HepG2 (cell line): ENCODE results near the gene FGF19. TPM values are rescaled to one million over a fixed set of nuclear protein-coding genes. Genes with fewer than 3 reads are reported as not detected.

Experiments used
- DMTF1 ChIP-seq: sonication (generic); formaldehyde crosslinking; IDR thresholded peaks from 2 replicates; pipeline ENCODE4 v1.4.0; 2020; ENCODE audit warnings: mild to moderate bottlenecking, missing genetic modification reagents
- HIVEP1 ChIP-seq: sonication (generic); formaldehyde crosslinking; IDR thresholded peaks from 2 replicates; pipeline ENCODE4 v1.4.0; 2020; ENCODE audit warnings: mild to moderate bottlenecking, missing genetic modification reagents
- ONECUT2 ChIP-seq: sonication (generic); formaldehyde crosslinking; IDR thresholded peaks from 2 replicates; pipeline ENCODE4 v1.4.0; 2020; ENCODE audit warnings: missing genetic modification reagents
- PAX8 ChIP-seq: sonication (generic); formaldehyde crosslinking; IDR thresholded peaks from 2 replicates; pipeline ENCODE4 v1.8.0; 2022; ENCODE audit warnings: mild to moderate bottlenecking, missing genetic modification reagents, borderline replicate concordance
- SP1 ChIP-seq, 2 experiments: fragments of 450-650 bp in 1 of 2; sonication (generic) in 1 of 2; formaldehyde crosslinking in 1 of 2; IDR thresholded peaks; 2 replicates each; pipeline versions ENCODE4 v1.4.0 to v1.6.1; 2016 to 2020; ENCODE audit warnings: missing genetic modification reagents in 1 of 2
- SRSF4 ChIP-seq: fragments of 200-400 bp; formaldehyde crosslinking; IDR thresholded peaks from one replicate; pipeline ENCODE4 v1.6.1; 2018; ENCODE audit warnings: mild to moderate bottlenecking, low read depth, low read length, moderate library complexity; ENCODE audit not compliant: poor library complexity, severe bottlenecking
- TP53 ChIP-seq: sonication (generic); formaldehyde crosslinking; conservative IDR thresholded peaks from 2 replicates; pipeline ENCODE4 v1.4.0; 2020; ENCODE audit warnings: missing genetic modification reagents
- ZNF280B ChIP-seq: sonication (generic); formaldehyde crosslinking; IDR thresholded peaks from 2 replicates; pipeline ENCODE4 v1.5.0; 2020; ENCODE audit warnings: missing genetic modification reagents, mild to moderate bottlenecking, borderline replicate concordance
- ZNF3 ChIP-seq: IDR thresholded peaks from 2 replicates; pipeline ENCODE4 v1.7.0; 2017; ENCODE audit warnings: inconsistent platforms
- ZNF691 ChIP-seq: sonication (generic); formaldehyde crosslinking; IDR thresholded peaks from 2 replicates; pipeline ENCODE4 v1.4.0; 2020; ENCODE audit warnings: missing genetic modification reagents, low read depth, mild to moderate bottlenecking, borderline replicate concordance
- ZNF749 ChIP-seq: sonication (generic); formaldehyde crosslinking; IDR thresholded peaks from 2 replicates; pipeline ENCODE4 v1.8.0; 2022; ENCODE audit warnings: mild to moderate bottlenecking, missing genetic modification reagents, moderate library complexity, borderline replicate concordance
- ZUFSP ChIP-seq: sonication (generic); formaldehyde crosslinking; IDR thresholded peaks from 2 replicates; pipeline ENCODE4 v1.9.0; 2021; ENCODE audit warnings: missing genetic modification reagents, mild to moderate bottlenecking, borderline replicate concordance
- polyA plus RNA-seq, 8 experiments: library from polyadenylated mRNA; depleted of rRNA in 3 of 8; stranded (reverse) in 7 of 8; unstranded in 1 of 8; fragments of >200 nt; fragmentation: Illumina TruSeq in 4 of 8; extraction: Trizol in 4 of 8; gene quantifications; 2 replicates each; pipeline versions ENCODE4 v1.2.1 to v1.2.3, GENCODE V29; 2011 to 2016; ENCODE audit warnings: low read depth in 4 of 8, missing spikeins in 1 of 8, mixed read lengths in 1 of 8; ENCODE audit not compliant: insufficient read depth in 1 of 8
- total RNA-seq, 5 experiments: library from RNA; depleted of rRNA; stranded (reverse); fragments of >200 nt; fragmentation: Illumina TruSeq; extraction: Trizol; gene quantifications; 2 replicates each; pipeline ENCODE4 v1.2.3, GENCODE V29; 2016; ENCODE audit warnings: low read depth in 1 of 5
- TF ChIP-seq, protein P1 (sequence below): sonication (generic); formaldehyde crosslinking; IDR thresholded peaks from 2 replicates; pipeline ENCODE4 v1.5.0; 2020; ENCODE audit warnings: mild to moderate bottlenecking, missing genetic modification reagents, borderline replicate concordance
- TF ChIP-seq, protein P2 (sequence below): sonication (generic); formaldehyde crosslinking; IDR thresholded peaks from 2 replicates; pipeline ENCODE4 v1.4.0; 2020; ENCODE audit warnings: mild to moderate bottlenecking, low read depth, missing genetic modification reagents

The FGF19 gene
- total and polyA plus RNA-seq, 2 of the 13 experiments (the other 11 are each of a cell fraction or from before 2014, with no cell fraction given) = 0.07 TPM; not detected in 1

DNA sequence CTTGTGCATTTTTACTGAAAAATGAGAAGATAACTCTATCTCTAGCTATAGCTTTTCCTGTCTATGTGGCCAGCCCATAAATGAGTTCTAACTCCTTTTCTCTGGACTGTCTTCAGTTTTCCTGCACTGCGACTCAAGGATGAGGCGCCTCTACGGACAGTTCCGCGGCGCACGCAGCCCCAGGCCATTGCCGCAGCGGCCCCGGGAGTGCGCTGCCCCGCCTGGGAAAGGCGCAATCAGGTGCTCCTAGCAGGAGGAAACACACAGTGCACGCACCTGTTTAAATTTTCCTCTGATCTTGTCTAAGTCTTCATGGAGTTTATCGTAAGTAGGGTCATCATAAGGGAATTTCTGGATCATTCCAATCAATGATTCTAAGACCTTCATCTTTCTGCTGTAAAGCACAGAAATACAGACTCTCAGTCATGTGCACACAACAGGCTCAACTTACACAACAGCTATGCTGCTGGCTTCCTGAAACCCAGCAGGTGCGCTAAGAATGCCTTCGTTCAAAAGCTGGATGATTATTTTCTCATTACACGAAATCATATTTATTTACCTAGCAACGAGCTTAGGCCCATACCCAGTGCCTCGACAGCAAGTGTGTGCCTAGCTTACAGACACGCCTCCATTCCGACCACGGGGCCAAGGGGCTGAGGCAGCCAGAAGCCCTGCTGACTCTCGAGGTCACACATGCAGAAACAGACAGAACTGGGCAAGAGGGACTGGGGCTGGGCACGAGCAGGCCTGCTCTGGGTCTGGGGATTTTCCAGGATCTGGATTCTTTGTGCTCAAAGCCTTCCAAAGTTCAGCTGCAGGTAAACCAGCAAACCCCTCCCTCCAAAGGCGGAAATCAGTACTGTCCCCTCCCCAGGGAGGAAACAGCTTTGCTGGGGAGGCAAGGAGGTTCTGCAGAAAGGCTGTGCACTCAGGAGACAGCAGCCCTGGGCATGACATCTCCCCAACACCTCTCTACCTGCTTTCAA lies 35.9 kb downstream of the FGF19 start (continued):
- TF ChIP-seq DMTF1 (CRISPR knock-in tag) (no peak), ZNF280B (no peak), TP53 (CRISPR knock-in tag) (peak; percentile 51; the same call in 1 of the 2 replicates), ZNF3 (CRISPR knock-in tag) (no peak), PAX8 (CRISPR knock-in tag) (no peak), ONECUT2 (no peak), ZNF749 (CRISPR knock-in tag) (peak; percentile 88), ZUFSP (no peak), HIVEP1 (peak; percentile 78), SP1 (IDR thresholded peaks at IDR 0.05) (no peak), SP1 (CRISPR knock-in tag; IDR thresholded peaks at IDR 0.05) (no peak), ZNF691 (CRISPR knock-in tag) (peak; percentile 68), SRSF4 (no peak)
- TF ChIP-seq, protein P1, sequence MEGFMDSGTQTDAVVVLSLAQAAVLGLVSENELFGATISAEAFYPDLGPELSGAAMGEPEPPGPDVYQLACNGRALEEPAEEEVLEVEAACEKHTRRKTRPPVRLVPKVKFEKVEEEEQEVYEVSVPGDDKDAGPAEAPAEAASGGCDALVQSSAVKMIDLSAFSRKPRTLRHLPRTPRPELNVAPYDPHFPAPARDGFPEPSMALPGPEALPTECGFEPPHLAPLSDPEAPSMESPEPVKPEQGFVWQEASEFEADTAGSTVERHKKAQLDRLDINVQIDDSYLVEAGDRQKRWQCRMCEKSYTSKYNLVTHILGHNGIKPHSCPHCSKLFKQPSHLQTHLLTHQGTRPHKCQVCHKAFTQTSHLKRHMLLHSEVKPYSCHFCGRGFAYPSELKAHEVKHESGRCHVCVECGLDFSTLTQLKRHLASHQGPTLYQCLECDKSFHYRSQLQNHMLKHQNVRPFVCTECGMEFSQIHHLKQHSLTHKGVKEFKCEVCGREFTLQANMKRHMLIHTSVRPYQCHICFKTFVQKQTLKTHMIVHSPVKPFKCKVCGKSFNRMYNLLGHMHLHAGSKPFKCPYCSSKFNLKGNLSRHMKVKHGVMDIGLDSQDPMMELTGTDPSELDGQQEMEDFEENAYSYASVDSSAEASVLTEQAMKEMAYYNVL (CRISPR knock-in tag) = 0 out of 2 replicates have a peak, but pooled peaks have one; percentile 19
- TF ChIP-seq, protein P2, sequence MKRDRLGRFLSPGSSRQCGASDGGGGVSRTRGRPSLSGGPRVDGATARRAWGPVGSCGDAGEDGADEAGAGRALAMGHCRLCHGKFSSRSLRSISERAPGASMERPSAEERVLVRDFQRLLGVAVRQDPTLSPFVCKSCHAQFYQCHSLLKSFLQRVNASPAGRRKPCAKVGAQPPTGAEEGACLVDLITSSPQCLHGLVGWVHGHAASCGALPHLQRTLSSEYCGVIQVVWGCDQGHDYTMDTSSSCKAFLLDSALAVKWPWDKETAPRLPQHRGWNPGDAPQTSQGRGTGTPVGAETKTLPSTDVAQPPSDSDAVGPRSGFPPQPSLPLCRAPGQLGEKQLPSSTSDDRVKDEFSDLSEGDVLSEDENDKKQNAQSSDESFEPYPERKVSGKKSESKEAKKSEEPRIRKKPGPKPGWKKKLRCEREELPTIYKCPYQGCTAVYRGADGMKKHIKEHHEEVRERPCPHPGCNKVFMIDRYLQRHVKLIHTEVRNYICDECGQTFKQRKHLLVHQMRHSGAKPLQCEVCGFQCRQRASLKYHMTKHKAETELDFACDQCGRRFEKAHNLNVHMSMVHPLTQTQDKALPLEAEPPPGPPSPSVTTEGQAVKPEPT (CRISPR knock-in tag) = peak; percentile 68; the same call in 1 of the 2 replicates
